GM13977 (cell line): ENCODE results near the gene AFG3L2.
A peak's percentile ranks its signal among the peaks of the same experiment; 100 is the strongest.

ENCODE experiments used
- DNase-seq: peaks from one replicate; pipeline ENCODE4 v3.0.0; 2012; ENCODE audit warnings: low spot score
- CTCF ChIP-seq: IDR thresholded peaks from 2 replicates; pipeline ENCODE4 v1.5.1; 2012; ENCODE audit warnings: mild to moderate bottlenecking, control low read depth; ENCODE audit not compliant: insufficient read depth; ENCODE audit errors: extremely low read depth, missing control alignments
- in situ Hi-C: fragments of 300-500 bp; cut with MboI; formaldehyde crosslinking; loops from one replicate; pipeline ENCODE4 v1.12.0; 2022; ENCODE audit warnings: low sequenced_read_pairs, low pct_unique_long_range_greater_than_20kb, mixed read lengths, inconsistent platforms; ENCODE audit not compliant: unreplicated experiment

The AFG3L2 gene

GRCh38 chr18:12409469-12409868 is 32.4 kb upstream of the AFG3L2 start:
- in situ Hi-C loops: loop anchor here (10.0 kb wide), 1 partner anchor 245 kb away; the partner anchor contains the start of gene SPIRE1
- no peak for DNase-seq
- no peak for TF ChIP-seq CTCF

- no peak for TF ChIP-seq CTCF
- in situ Hi-C loops: loop anchor here (10.0 kb wide), 1 partner anchor 246 kb away; the partner anchor contains the start of gene SPIRE1
- DNase-seq: no peak
Measured at GRCh38 chr18:12408247-12408869, 31.3 kb upstream of the AFG3L2 start.

GRCh38 chr18:12406371-12407111 is 29.5 kb upstream of the AFG3L2 start:
- in situ Hi-C loops: loop anchor here (10.0 kb wide), 1 partner anchor 248 kb away; the partner anchor contains the start of gene SPIRE1
- peak; percentile 5 for DNase-seq
- TF ChIP-seq CTCF: no peak

GRCh38 chr18:12405066-12405465 is 28.0 kb upstream of the AFG3L2 start:
- TF ChIP-seq CTCF: no peak
- in situ Hi-C loops: loop anchor here (10.0 kb wide), 1 partner anchor 250 kb away; the partner anchor contains the start of gene SPIRE1

GRCh38 chr18:12403601-12404506 is 26.8 kb upstream of the AFG3L2 start:
- in situ Hi-C loops: loop anchor here (10.0 kb wide), 1 partner anchor 251 kb away; the partner anchor contains the start of gene SPIRE1
- DNase-seq: peak; percentile 7
- TF ChIP-seq CTCF: no peak

More at GRCh38 chr18:12405066-12405465, 28.0 kb upstream of the AFG3L2 start:
- no peak for DNase-seq

GRCh38 chr18:12401881-12402280 is 24.9 kb upstream of the AFG3L2 start:
- no peak for TF ChIP-seq CTCF
- DNase-seq: peak; percentile 4
- in situ Hi-C loops: loop anchor here (10.0 kb wide), 1 partner anchor 253 kb away; the partner anchor contains the start of gene SPIRE1
